ENCODE data around the gene BCORL1. TPM values are rescaled to one million over a fixed set of nuclear protein-coding genes. Genes with fewer than 3 reads are reported as not detected.

Gene BCORL1
- total RNA-seq, result 1 to 10 TPM; 2.1 to 2.3 TPM

DNA sequence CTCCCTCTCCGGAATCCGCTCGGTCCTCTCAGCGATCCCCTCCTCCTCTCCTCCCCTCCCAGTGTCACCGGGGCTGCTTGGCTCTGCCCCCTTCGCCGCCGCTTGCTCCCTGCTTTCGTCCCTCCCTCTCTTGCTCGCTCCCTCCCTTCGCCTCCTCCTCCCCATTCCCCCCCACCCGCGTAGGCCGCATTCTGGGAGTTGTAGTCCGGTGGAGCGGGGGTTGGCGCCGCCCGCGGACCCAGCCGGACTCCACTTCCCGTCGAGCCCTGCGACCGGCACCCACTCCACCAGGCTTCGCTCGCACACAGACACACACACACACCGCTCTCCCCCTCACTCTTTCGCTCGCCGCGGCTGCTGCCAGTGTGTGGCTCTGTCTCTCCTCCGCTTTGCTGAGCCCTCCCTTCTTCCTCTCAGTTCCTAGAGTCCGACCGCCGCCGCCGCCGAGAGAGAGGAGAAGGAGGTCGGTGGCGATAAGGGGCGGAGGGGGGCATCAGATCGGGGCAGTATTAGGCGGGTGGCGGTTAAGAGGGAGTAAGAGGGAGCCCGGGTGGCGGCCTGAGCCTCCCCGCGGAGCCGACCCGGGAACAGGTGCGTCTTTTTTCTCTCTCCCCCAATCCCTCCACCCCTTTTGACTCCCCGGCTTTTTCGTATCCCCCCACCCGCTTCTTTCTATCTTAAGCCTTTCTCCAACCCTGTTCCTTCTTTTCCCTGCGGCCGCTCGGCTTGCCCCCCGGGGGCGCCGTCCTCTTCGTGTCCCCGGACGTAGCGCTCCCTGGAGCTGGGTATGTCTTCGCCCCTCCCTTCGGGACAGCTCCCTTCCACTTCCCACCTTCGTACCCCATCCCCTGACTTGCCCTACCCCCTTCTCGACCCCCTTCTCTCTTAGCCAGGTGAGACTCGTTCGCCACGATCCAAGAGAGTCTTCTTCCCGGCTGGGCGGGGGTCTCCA is at the start of gene BCORL1:
Gene BCORL1, plus strand, starts transcription at position 336 of the 952 bp plus-strand sequence. CDS start 22,597 bp downstream, outside the sequence.

Other genes starting within 250 kb of the BCORL1 start
- gene XPNPEP2, start 243.7 kb upstream of the BCORL1 start, total RNA-seq, result not detected
- gene SASH3, start 202.7 kb upstream of the BCORL1 start, total RNA-seq, result not detected
- 10 to 100 TPM; 15.5 to 17.0 TPM for gene ZDHHC9, start 138.7 kb upstream of the BCORL1 start, total RNA-seq
- 10 to 100 TPM; 15.1 to 28.6 TPM for gene UTP14A, start 76.5 kb upstream of the BCORL1 start, total RNA-seq
- 1 to 10 TPM; 5.2 to 7.0 TPM for gene ELF4, start 127.9 kb downstream of the BCORL1 start, total RNA-seq
- 10 to 100 TPM; 28.2 to 33.6 TPM for gene AIFM1, start 183.2 kb downstream of the BCORL1 start, total RNA-seq
- 10 to 100 TPM in 1 of 2 donors, 1 to 10 TPM in 1; 6.5 to 12.7 TPM for gene RAB33A, start 189.3 kb downstream of the BCORL1 start, total RNA-seq

Data from melanocyte of skin (primary cell).